G401.6 (cell line): ENCODE results near the gene GRIA3.

Source experiments
- FAIRE-seq: peaks from 2 replicates; lab custom pipeline; 2012; peaks lifted over from hg19 to GRCh38; lab: Jason Lieb, UNC

GRIA3 gene

DNA sequence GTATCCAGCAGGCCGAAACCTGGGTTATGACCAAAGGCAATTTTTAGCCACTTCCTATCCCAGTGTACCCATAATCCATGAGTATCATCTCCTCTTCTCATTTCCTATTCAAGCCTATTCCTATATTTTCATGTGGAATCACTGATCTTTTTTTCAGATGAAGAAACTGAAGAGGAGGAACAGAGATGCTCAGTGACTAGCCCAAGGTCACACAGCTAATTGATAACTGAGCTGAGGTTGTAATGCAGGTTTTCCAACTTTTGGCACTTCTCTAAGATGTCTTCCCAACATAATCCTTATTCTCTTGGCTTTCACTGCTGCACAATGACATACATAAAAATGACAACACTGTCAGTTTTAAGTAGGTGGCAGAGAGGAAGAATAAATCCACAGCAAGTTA is 15.3 kb downstream of the GRIA3 start:
- FAIRE-seq, result no peak

DNA sequence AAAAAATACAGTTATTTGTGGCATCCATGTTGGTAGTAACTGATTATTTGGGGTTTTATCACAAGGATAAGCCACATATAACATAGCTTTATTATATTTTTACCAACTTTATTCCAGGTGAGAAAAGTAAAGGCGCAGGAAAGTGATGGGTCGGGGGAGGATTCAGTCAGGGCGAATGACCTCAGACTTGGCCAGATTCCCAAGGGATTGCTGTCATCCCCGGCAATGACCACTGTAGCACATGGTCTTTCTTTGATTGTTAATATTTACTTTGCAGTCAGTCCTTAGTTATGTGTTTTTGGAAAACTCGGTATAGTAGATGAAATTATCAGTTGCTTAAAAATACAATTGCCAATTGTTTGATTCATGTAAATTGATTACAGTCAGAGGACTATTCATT is 17.6 kb downstream of the GRIA3 start:
- no peak for FAIRE-seq

DNA sequence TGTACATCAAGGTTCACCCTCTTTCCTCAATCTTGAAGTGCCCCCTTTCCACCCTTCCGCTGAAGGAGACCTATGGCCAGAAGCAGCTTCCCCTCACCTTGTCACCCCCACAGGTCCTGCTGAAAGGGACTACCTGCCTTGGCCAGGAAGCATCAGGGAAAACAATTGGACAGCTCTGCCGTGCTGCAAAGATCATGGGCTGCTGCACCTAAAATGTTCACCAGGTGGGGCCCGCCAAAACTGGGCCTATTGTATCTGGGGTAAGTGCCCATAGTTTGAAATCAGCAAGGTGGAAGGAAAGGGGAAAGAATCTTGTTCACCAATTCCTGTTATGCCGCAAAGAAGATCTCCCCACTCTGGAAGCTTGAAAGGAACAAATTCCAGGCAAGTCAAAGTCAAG is 18.4 kb downstream of the GRIA3 start:
- no peak for FAIRE-seq

DNA sequence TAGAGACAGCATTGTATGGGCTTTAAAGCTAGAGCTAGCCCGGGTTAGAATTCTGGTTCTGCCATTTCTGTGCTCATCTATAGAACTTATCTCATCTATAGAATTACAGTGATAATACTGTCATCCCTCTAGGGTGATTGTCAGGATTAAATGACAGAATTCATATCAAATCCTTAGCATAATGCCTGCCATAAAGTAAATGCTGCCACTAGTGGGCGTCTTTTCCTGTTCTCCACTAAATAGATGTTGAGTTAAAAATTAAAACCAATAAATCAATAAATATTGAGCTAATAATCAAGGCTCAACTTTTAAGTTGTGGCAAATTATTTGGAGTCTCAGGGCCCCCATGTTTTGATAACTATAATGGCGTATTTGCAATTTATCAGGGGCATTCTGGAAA is 19.7 kb downstream of the GRIA3 start:
- no peak for FAIRE-seq

DNA sequence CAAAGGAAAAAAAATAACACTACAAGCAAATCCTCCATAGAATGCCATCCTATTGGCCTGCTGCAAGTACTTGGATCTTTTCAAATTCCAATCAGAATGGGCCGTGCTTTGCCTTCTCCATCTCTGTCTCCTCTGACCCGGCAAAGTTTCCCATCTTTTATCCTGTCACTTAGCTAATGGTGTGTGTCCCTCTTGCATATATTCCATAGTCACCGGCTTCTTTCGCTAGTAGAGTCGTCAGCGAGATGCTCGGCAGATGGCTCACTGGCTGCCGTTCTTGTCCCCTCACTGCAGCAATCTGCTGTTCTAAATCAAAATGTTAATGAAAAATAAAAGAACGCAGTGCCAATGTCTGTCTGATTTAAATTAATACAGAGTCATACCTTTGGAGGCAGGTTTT is 22.1 kb downstream of the GRIA3 start:
- no peak for FAIRE-seq

DNA sequence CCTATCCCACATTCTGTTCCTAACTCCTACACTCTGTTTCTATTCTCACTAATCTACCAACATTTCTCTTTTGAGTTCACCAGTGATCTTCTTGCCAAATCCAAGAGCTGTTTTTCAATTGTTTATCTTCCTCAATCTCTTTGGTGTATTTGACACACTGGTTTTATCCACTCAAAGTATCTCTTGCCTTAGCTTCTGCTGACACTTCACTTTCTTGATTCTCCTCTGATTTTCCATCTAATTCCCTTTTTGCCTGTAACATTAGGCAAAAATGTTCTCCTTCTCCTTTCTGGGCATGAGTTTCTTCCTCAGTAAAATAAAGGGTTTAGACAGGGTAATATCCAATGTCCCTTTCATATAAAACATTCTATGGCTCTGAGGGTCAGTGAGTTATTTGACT is 26.2 kb downstream of the GRIA3 start:
- no peak for FAIRE-seq

DNA sequence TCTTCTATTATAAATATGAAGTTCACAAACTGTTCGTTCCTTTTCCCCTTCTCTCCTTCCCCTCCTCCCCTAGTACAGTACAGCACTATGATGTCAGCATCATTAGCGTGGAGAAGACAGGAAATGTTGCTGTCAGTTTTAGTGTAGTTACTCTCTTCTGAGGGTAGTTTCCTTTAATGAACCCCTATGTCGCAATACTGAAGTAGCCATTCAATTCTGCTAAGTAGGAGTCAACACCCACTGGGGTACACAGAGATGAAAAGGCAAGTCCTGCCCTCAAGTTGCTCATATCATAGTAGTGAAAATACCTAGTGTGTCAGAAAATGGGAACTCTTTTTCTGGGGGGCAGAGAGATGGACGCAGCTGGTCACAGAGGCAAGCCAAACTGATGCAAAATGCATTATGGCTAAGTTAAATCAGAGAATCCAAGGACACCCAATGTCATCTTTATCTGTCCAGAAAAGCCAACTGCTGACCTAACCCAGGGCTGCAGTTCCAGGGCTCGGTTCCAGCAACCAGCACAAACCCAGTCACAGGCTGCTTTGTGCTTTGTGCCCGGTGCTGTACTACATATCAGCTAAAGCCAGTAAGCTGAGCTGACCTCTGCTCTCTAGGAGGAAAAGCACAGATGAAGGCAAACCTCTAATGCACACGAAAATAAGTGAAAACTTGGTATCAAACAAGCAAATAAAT is 31.5 kb downstream of the GRIA3 start:
- FAIRE-seq, result no peak

DNA sequence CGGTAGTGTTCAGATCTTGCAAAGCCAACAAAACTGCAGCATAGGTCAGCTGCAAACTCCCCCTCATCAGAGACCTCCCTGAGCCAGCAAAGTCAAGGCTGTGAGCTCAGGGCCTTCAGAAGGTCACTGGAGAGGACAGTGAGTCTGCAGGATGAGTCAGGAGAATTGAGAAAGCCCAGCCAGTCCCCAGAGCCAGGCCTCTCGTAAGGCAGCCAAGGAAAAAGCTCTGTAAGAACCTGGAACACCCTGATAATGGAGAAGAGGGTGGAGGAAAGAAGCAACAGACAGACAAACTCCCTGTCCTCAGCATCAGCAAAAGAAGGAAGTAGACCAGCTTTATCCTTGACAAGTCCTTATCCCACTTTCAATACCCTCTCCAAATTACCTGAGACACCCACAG is 33.0 kb downstream of the GRIA3 start:
- no peak for FAIRE-seq

DNA sequence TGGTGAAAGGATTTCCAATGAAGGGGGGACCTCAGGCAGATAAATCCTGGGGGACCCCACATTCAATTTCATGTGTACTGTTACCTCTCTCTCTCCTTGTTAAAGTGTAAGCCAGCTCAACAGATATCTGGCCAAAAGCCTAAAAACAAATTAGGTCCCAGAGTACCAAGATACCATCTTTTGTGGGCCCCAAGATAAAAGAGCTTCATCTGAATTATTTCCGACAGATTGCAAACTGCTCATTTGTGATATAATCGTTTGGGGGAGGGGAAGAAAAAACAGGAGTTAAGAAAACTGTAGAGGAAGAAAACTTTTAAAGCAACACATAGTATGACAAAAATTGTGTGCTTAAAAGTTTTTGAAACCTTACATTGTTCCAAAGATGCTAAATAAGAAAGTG is 33.6 kb downstream of the GRIA3 start:
- FAIRE-seq, result no peak

DNA sequence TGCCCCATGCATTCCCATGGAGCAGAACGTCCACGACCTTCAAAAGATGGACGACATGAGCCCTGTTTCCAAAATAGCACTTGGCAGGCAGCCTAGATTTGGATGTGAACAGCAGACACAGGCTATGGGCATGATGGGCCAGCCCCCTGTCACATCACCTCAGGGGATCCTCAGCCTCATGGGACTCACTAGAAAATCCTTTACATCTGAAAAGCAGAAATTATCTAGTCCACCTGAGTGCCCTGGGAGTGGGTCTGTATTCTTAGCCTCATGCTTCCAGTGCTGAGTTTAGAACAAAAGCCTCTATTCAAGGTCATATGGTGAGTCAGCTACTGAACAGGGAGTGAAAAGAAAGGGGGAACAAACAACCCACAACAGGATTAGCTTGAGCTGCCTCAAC is 35.8 kb downstream of the GRIA3 start:
- FAIRE-seq, result no peak

DNA sequence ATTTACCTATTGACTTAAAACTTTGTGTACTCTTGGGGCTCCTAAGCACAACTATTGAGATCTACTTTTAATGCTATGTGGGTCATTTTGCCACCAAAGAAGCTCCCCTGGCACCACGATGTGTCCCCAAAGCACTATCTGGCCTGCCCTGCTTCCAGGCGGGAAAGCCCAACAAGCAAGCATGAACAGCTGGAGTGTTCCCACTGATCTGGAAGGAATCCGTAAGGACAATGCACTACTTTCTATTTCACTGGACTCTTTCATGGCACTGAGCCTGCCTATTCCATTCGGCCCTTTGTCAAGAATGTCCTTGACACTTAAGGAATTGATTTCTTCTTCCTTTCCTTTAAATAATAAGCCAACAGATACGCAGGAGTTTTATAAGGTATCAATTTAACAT is 38.8 kb downstream of the GRIA3 start:
- FAIRE-seq, result no peak

DNA sequence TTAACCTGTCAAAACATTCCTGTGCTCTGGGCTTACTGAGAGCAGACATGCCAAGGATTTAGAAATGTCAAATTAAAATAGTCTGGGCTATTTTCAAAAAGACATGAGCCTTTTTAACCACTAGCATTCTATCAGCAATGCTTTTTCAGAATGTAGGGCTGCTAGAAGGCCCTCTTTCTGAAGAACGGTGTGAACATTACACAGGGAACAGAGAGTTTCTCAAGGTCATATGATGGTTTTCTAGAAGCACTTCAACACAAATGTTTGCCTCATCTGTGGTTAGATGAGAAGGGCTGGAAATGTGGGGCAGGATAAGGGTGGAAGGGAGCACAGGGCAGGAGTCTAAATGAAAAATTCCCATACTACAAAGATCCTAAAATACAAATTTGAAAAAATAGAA is 39.3 kb downstream of the GRIA3 start:
- FAIRE-seq, result no peak

DNA sequence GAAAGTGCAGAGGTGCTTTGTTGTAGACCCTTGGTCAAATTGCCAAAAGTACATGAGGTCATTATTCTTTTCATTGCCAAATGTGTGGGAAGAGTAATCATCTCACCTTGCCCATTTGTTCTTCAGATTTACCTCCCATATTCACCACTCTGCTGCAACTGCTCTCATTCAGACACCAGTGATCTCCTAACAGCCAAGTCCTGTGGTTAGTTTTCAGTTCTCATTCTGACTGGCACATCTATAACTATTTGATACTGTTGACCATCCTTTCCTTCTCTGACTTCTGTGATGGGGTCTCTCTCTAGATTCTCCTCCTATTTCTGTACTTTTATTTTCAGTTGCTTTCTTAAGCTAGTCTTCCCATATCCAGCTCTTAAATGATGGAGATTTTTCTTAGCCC is 39.8 kb downstream of the GRIA3 start:
- no peak for FAIRE-seq

DNA sequence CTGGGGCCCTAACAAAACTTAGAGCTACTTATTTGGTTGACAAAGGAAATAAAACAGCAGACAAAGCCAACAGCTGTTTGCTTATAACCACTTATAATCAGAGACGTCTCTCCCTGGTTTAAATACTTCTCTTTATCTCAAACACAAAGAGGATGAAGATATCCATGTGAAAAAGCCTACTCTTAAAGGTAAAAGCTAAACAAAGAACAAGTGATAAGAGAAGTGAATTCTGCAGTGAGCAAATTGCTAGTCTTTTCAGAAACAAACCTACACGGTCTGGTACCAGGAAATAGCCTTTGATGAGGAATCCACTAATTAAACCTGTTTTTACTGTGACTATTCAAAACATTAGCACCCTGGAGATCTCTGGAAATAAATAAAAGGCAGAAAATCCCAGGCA is 46.7 kb downstream of the GRIA3 start:
- no peak for FAIRE-seq

DNA sequence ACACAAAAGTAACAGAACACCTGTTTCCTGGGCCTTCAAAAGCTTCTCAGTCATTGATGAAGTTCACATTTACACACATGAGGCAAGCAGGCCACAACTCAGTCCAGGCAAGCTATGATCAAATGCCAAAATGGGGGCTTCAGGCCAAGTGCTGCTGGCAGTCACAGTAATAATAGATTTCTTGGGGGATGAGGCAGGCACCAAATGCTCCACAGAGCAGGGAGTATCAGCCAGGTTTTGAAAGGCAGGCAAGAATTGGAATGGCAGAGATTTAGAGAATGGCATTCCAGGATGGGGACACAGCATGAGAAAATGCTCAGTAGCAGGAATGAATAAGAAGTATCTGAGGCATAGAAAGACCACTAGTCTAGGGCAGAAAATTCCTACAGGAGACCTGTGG is 52.8 kb downstream of the GRIA3 start:
- FAIRE-seq, result no peak

DNA sequence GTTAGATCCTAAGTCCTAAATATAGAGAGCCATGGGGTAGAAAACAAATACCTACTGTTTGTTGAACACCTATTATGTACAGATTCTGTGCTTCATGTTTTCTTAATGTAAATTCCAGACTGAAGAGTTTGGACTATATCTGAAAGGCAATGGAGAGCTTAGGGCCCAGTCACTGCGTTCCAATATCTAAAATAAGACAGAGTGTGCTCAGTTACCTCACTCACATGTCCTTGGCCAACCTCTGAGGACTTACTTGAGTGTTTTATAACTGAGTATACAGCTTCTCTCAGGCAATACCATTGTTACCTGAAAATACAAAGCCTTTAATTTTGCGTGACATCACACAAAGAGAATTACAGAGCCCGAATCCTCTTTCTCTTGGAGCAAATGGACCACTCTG is 53.2 kb downstream of the GRIA3 start:
- FAIRE-seq, result no peak

DNA sequence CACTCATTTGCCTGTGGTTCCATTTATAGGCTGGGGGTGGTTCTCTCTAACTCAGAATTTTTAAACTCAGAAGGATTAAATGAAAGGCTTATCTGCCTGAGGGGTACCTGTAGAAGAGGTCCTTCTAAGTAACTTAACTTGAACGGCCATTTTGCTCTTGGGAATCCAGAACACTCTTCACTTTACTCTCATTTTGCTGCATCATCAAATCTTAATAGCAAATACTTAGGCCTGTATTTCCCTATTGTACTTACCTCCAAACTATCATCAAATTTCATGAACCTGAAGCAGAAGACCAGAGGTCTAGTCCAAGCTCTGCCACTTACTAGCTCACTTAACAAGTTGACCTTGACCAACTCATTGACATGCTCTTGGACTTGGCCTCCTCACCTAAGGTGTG is 70.4 kb downstream of the GRIA3 start:
- no peak for FAIRE-seq

DNA sequence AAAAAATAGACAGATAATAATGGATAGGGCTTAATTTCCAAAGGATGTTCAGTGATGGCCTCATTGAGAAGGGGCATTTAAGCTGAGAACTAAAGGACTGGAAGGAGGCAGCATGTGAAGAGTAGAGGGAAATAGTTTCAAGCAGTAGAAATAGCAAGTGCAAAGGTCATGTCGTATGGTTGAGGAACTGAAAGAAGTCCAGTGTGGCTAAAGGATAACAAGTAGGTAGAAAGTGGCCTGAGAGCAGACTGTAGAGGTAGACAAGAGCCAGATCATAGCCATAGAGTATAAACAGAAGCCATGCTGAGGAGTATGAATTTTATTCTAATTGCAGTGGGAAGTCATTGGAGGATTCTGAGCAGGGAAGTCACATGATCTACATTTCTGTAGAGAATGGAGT is 72.3 kb downstream of the GRIA3 start:
- FAIRE-seq, result no peak

DNA sequence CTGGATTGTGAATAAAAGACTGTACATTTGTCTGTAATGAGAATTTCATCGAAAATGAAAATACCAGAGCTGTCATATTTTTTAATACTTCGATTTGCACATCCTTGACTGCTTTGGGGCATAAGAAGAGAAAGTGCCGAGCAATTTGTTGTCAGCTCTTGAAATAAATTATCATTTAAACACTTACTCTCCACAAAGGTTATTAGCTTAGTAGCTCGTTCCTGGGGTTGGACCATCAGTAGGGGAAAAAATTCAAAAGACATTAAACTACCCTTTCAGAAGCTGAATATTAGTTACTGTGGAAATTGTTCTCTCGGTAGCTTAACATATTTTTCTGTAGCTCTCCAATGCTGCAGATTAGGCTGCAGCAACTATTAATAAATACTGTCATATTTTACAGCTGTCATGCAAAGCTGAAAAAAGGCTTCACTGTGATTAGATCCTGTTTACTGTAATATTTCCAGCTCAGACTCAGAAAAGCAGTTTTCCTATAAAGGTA is 76.9 kb downstream of the GRIA3 start:
- FAIRE-seq, result no peak

DNA sequence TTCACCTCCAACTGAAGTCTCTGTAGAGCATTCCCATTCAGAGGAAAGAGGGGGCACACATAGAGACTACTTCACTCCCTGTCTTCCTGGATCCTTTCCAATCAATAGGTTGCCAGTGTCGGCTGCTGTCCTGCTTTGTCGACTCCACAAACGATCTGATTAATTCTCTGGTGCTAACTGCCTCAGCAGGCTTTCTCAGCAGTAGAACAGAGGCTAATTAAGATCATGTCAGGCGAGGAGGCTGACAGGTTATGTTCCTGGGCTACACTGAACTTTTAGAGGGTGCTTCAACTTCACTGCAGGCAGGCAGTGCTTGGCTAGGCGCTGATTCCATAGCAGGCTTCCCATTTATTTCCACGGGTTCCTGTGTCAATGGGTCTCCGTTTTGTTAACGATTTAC is 79.2 kb downstream of the GRIA3 start:
- no peak for FAIRE-seq

DNA sequence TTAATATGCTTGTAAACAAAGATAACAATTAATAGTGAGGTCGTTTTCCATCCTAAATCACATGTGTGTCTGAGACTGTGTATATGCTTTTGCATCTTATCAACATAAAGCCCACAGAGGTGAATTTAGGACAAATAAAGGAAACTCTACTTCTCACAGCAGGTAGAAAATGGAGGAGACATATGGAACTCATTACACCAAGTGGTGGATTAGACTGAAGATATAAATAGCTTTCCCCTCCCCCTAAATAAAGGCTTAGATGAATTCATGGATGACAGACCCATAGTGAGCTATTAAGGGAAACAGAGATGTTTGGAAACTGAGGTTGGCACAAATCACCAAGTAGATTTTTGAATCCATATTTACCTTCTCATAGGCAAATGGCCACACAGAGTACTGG is 79.7 kb downstream of the GRIA3 start:
- no peak for FAIRE-seq

DNA sequence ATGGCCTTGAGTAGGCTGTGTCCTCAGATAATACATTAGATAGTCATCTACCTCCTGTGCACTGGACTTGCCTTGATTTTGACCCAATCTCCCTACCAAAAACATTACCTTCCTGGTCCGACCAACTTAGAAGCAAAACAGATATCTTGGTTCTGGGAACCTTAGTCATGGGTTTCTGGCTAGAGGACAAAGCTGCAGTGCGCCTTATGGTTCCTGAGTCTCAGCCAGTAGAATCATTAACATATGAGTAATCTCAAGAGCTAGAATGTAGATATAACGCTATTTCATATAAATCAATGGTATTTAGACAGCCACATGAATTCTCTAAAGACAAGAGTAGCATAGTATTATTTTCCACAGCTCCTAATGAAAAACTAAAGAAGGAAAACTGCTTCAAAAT is 83.1 kb downstream of the GRIA3 start:
- no peak for FAIRE-seq

DNA sequence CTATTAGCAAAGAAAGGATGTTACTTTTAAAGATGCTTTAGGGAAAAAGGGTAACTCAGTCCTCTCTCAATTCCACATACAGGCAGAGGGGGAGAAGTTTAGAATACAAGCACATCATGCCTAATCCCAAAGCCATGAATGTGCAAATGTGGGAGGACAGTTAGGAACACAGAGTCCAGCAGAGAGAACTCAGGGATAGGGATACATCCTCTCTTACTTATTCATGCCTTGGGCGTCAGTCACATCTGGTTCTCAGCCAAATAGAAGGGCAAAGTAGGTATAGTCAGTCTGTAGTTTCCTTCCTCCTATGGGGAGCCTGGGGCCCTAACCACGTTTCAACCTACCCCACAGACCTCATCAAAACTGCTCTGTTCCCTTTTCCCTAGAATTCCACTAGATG is 87.8 kb downstream of the GRIA3 start:
- no peak for FAIRE-seq

DNA sequence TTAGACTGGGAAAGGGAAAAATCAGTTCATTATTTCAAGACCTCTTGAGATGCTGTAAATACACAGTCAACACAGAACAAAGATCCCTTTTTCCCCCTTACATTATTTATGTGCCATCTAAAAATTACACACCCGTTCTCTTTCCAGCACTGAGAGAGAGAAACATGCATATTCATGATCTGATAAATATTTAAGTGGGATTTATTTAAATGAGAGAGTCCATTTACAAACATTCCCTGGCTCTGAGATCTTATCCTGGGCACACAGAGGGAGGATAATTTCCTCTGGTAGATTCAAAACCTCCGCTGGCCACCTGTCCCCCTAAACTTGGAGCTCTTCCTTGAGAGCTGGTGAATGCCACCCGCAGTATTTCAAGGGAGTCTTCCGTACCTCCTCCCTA is 88.6 kb downstream of the GRIA3 start:
- FAIRE-seq, result no peak

DNA sequence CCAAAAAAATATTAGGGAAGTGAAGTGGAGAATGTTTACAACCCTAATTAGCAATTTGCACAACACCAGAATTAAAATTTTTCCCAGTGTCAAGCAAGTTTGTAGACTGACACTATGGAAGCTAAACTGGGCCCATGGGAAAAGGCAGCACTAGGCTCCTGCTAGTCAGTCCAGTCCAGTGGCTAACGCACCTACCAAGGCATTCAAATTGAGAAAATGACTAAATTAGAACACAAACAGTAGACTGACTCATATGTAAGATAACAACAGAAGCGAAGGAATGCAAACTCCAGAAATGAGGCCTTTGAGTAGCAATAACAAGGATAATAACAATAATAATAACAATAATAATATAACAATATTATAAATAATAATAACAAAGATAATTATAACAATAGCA is 90.7 kb downstream of the GRIA3 start:
- no peak for FAIRE-seq
